Raji (cell line): Measurements from ENCODE around the gene GM2A.

Experiments used
- POLR2A ChIP-seq: IDR thresholded peaks from 2 replicates; pipeline ENCODE4 v1.6.1; 2011; ENCODE audit warnings: low read depth, low read length, control low read depth; ENCODE audit not compliant: insufficient read depth

Gene GM2A

DNA sequence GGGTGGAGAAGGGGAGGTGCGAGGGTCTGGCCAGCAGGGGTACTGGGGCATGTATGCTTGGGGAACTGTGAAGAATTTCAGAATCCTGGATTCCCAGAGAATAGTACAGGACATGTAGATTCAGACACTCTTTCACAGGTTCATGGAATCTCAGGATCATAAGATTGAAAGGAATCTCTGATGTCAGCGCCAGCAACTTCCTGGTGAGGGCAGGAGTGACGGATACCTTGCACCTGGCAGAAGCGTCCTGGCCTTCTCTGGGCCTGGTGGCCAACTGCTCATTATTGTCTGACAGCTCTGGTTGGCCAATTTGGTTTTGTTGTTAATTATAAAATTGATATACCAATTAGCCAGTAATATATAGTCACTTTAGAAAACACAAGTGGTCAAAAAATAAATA is 6.9 kb downstream of the GM2A start:
- TF ChIP-seq POLR2A: no peak

DNA sequence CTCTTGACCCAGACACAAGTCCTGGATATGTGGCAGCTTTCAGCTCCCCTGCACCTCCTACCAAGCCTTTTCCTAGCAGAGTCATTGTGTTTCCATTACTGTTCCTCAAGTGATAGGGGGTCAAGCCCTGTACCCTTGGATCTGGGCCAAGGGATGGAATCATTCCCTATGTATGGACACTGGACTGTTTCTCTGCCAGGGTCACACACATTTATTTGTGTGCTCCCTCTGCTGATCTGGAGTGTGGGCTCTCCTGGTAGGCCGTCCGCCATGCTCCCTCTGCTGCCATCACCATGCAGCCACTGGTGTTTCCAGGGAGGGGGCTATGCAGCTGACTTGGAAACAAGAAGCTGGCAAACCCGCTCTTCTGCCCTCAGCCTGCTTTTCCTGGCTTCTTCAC is 9.5 kb downstream of the GM2A start:
- no peak for TF ChIP-seq POLR2A

DNA sequence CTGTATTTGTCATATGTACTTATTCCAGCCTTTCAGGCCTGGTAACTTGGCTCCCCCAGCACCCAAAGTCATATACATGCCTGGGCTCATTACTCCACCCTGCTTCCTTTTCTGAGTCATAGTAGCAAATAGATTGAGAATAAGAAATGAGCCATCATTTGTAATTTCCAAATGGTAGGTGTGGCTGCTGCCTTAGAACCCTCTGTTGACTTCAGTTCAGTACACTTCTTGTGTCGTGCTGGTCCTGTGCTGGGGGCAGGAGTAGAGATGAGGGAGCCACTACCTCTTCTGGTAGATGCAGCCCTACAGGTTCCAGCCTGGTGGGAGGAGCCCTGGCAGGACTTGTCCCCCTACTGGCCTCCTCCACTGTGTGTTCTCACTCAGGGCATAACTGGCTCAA is 11.1 kb downstream of the GM2A start:
- TF ChIP-seq POLR2A: no peak

DNA sequence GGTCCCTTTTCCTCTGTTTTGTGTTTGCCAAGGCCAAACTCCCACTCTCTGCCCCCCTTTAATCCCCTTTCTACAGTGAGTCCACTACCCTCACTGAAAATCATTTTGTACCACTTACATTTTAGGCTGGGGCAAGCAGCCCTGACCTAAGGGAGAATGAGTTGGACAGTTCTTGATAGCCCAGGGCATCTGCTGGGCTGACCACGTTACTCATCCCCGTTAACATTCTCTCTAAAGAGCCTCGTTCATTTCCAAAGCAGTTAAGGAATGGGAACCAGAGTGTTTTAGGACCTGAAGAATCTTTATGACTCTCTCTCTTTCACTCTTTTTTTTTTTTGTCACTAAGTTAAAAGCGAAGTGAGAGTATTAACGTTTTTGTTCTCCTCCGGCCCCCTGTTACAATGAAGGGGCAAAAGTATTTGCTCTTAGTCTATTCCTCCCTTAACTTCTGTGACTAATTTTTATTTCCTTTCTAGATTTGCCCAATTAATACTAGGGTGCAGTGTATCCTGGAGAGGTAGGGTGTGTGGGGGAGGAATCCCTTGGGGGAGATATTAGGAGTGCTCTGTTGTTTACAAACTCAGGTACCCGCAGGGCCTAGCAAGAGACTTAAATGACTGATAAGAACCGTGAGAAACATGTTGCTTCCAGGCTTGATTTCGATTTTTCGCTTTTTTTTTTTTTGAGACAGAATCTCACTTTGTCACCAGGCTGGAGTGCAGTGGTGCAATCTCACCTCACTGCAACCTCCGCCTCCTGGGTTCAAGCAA is 14.7 kb downstream of the GM2A start:
- no peak for TF ChIP-seq POLR2A

DNA sequence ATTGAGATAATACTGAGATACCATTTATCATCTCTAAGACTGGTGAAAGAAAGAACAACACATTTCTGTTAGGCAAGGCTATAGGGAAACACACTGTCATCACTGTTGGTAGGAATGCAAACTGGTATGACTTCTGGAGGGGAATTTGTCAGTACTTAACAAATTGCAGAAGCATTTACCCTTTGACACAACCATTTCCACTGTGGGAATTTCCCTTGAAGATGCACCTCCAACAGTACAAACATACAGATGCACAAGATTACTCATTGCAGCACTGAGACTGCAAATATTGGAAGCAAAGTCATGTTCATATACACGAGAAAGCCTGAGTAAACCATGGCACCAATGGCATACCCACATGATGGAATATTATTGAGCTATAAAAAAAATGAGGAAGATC is 17.6 kb downstream of the GM2A start:
- no peak for TF ChIP-seq POLR2A

DNA sequence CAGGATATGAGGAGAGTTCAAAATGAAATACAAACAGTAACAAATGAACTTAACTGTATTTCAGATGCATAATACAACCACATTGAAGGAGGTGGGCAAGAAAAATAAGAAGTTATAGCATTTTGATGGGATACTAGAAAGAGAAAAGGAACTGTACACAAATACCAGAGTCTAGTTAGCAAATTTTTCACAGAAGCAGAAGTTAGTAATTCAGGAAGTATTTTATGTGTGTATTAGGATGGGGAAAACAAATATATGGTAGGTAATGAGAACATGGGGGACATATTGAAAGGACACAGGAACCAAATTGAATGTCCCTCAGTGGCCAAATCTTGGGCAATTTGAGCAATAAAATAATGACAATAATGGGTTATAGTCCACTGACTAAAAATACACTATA is 18.4 kb downstream of the GM2A start:
- TF ChIP-seq POLR2A: no peak

DNA sequence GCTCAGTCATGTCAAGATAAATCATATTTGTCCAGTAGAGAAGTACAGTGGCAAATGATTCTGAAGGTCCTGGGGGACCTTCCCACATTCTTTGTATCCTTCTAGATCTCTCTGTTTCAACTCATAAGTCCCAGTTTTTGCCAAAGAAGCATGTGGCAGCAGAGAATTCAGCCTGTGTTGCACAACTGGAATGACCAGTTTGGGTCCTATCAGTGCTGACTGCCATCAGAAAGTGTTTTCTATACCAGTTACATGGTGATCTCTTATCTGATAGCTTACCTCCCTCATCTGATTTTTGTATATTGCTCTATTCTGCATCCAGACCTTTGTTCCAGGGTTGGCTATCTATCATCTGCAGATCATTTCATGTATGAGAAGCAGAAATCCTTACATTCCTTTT is 21.7 kb downstream of the GM2A start:
- TF ChIP-seq POLR2A: no peak

DNA sequence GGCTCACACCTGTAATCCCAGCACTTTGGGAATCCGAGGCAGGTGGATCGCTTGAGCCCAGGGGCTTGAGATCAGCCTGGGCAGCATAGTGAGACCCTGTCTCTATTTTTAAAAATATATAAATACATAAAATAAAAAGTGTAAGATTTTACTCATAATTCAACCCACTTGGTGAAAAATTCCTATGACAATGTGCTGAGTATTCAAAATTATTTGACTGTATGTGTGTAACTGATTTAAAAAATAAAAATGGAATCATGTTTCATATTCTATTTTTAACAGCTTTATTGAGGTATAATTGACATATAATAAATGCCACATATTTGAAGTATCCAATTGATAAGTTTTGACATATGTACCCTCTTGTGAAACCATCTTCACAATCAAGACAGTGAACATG is 22.8 kb downstream of the GM2A start:
- TF ChIP-seq POLR2A: no peak

GRCh38 chr5:151278845-151279244 is 25.9 kb downstream of the GM2A start:
- TF ChIP-seq POLR2A: no peak

GRCh38 chr5:151280443-151280842 is 27.5 kb downstream of the GM2A start:
- TF ChIP-seq POLR2A: no peak

- TF ChIP-seq POLR2A: no peak
Measured at GRCh38 chr5:151281001-151281639, 28.1 kb downstream of the GM2A start.

- TF ChIP-seq POLR2A: no peak
Measured at GRCh38 chr5:151283120-151283825, 30.3 kb downstream of the GM2A start.

- TF ChIP-seq POLR2A: no peak
Measured at GRCh38 chr5:151284392-151284967, 31.5 kb downstream of the GM2A start.

DNA sequence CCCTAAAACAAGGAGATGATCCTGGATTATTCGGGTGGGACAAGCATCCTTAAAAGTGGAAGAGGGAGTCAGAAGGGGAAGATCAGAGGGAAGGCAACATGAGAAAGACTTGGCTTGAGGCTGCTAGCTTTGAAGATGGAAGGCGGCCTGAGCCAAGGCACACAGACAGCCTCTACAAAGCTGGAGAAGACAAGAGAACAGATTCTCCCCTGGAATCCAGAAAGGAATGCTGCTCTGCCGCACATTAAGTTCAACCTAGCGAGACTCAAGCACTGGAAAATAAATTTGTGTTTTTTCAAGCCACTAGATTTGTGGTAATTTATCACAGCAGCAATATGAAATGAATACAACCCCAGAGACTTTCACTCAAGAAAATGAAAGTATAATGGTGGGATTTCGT is 32.7 kb downstream of the GM2A start:
- TF ChIP-seq POLR2A: no peak

GRCh38 chr5:151286246-151286645 is 33.3 kb downstream of the GM2A start:
- TF ChIP-seq POLR2A: no peak

- no peak for TF ChIP-seq POLR2A
Measured at GRCh38 chr5:151288180-151288579, 35.2 kb downstream of the GM2A start.
